ENCODE results near the gene HES1. TPM values are rescaled to one million over a fixed set of nuclear protein-coding genes. Genes with fewer than 3 reads are reported as not detected.

Gene HES1
- total and polyA plus RNA-seq, 12 donors: 12.4 to 59.3 (median 33.2) TPM

DNA sequence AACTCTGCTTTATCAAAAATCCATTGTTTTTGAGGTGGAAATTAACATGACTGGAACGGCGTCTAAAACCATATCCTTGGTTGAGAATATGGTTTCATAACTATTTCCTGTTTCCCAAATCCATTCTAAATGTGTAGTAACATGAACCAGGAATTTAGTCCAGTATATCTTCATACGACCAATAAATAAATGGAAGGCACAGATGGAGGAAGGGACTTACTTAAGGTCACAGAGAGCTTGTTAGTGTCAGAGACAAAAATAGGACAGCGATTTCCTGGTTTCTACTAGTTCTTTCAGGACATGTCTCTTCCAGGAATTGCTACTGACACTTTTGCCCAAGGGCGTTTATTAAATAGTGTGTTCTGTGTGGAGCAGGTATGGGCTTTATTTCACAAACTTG lies 41.2 kb downstream of the HES1 start:
- no peak overlapping the region for H3K4me3 ChIP-seq
- no peaks in the 10 kb centered on the region for H3K4me1 ChIP-seq (replicated peaks in 1 of 2)
- DNase-seq: no peak
- intact Hi-C loops (cut with DNase I): no loop called here
- no peaks in the 10 kb centered on the region for H3K36me3 ChIP-seq (replicated peaks in 1 of 2)
- WGBS, 4 donors: 64 to 76% (median 69%) methylated on average over 5 of the region's 5 CpGs
- H3K27ac ChIP-seq: no peak overlapping the region
- TF ChIP-seq, protein P1, sequence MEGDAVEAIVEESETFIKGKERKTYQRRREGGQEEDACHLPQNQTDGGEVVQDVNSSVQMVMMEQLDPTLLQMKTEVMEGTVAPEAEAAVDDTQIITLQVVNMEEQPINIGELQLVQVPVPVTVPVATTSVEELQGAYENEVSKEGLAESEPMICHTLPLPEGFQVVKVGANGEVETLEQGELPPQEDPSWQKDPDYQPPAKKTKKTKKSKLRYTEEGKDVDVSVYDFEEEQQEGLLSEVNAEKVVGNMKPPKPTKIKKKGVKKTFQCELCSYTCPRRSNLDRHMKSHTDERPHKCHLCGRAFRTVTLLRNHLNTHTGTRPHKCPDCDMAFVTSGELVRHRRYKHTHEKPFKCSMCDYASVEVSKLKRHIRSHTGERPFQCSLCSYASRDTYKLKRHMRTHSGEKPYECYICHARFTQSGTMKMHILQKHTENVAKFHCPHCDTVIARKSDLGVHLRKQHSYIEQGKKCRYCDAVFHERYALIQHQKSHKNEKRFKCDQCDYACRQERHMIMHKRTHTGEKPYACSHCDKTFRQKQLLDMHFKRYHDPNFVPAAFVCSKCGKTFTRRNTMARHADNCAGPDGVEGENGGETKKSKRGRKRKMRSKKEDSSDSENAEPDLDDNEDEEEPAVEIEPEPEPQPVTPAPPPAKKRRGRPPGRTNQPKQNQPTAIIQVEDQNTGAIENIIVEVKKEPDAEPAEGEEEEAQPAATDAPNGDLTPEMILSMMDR (IDR thresholded peaks at IDR 0.05): no peak
- TF ChIP-seq POLR2A (IDR thresholded peaks at IDR 0.05): no peak
- no peaks in the 10 kb centered on the region for H3K9me3 ChIP-seq (replicated peaks in 1 of 3)
- no peaks in the 10 kb centered on the region for H3K27me3 ChIP-seq

DNA sequence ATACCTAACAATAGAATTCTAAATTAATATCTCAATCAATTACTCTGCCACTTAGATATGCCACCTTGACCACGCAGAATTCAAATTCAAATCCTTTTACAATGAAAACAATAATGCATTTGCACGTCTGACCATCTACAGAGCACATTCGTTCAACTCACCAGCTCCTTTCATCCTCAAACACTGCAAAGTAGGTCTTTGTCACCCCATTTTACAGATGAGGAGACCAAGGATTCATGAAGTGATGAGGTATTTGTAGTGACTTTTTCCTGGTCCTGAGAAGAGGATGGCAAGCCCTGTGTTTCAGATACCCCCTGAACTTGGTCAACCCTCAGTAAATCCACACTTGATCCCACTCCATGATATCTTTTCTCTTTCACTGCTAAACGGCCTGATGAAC lies 42.2 kb downstream of the HES1 start:
- no peak overlapping the region for H3K27ac ChIP-seq
- DNase-seq: no peak
- TF ChIP-seq POLR2A (IDR thresholded peaks at IDR 0.05): no peak
- TF ChIP-seq, protein P1 (IDR thresholded peaks at IDR 0.05): no peak
- H3K4me1 ChIP-seq (replicated peaks in 1 of 2): no peaks in the 10 kb centered on the region
- no peak overlapping the region for H3K4me3 ChIP-seq
- 81 to 88% (median 82%) methylated on average over 4 of the region's 4 CpGs for WGBS, 4 donors
- no peaks in the 10 kb centered on the region for H3K27me3 ChIP-seq
- intact Hi-C loops (cut with DNase I): no loop called here
- no peaks in the 10 kb centered on the region for H3K36me3 ChIP-seq (replicated peaks in 1 of 2)
- H3K9me3 ChIP-seq (replicated peaks in 1 of 3): no peaks in the 10 kb centered on the region

GRCh38 chr3:194178669-194179068 lies 42.7 kb downstream of the HES1 start:
- TF ChIP-seq, protein P1 (IDR thresholded peaks at IDR 0.05): no peak
- no peak for TF ChIP-seq POLR2A (IDR thresholded peaks at IDR 0.05)
- Histone ChIP-seq H3K4me1 (replicated peaks in 1 of 2) (peaks cover 0 to under 1% of the 10 kb centered on the region in 2 donors), H3K36me3 (replicated peaks in 1 of 2) (no peaks in the 10 kb centered on the region), H3K27ac (no peak overlapping the region), H3K9me3 (replicated peaks in 1 of 3) (no peaks in the 10 kb centered on the region), H3K4me3 (no peak overlapping the region), H3K27me3 (no peaks in the 10 kb centered on the region)
- DNase-seq: no peak
- intact Hi-C loops (cut with DNase I): no loop called here
- 51 to 61% (median 56%) methylated on average over 6 of the region's 6 CpGs for WGBS, 4 donors

- intact Hi-C loops (cut with DNase I): no loop called here
- TF ChIP-seq, protein P1 (IDR thresholded peaks at IDR 0.05): no peak
- no peak for TF ChIP-seq POLR2A (IDR thresholded peaks at IDR 0.05)
- H3K27me3 ChIP-seq: no peaks in the 10 kb centered on the region
- no peak overlapping the region for H3K27ac ChIP-seq
- 86 to 98% (median 96%) methylated on average over 5 of the region's 5 CpGs for WGBS, 4 donors
- H3K36me3 ChIP-seq (replicated peaks in 1 of 2): no peaks in the 10 kb centered on the region
- no peak for DNase-seq
- no peak overlapping the region for H3K4me3 ChIP-seq
- no peaks in the 10 kb centered on the region for H3K9me3 ChIP-seq (replicated peaks in 1 of 3)
- H3K4me1 ChIP-seq (replicated peaks in 1 of 2): peaks cover 0 to 4% of the 10 kb centered on the region in 2 donors
Measured at GRCh38 chr3:194180570-194180969, 44.6 kb downstream of the HES1 start.

Data from adrenal gland (tissue), 12 donors.